GM12891 (cell line): ENCODE data around the gene CPA4.

Experiments used
- PAX5 ChIP-seq: IDR thresholded peaks from 2 replicates; pipeline ENCODE4 v1.6.1; 2011; ENCODE audit warnings: low read length, moderate library complexity, mild to moderate bottlenecking; ENCODE audit not compliant: insufficient read depth, severe bottlenecking
- POLR2A ChIP-seq: IDR thresholded peaks from 2 replicates; pipeline ENCODE4 v1.6.1; 2011; ENCODE audit warnings: low read depth, low read length, control low read depth
- POLR2AphosphoS5 ChIP-seq: IDR thresholded peaks from 2 replicates; pipeline ENCODE4 v1.6.1; 2011; ENCODE audit warnings: low read depth, low read length, control low read depth
- SPI1 ChIP-seq: IDR thresholded peaks from 2 replicates; pipeline ENCODE4 v1.6.1; 2011; ENCODE audit warnings: low read depth, low read length, control low read depth
- TAF1 ChIP-seq: IDR thresholded peaks from 2 replicates; pipeline ENCODE4 v1.6.1; 2011; ENCODE audit warnings: low read depth, low read length, control low read depth

DNA sequence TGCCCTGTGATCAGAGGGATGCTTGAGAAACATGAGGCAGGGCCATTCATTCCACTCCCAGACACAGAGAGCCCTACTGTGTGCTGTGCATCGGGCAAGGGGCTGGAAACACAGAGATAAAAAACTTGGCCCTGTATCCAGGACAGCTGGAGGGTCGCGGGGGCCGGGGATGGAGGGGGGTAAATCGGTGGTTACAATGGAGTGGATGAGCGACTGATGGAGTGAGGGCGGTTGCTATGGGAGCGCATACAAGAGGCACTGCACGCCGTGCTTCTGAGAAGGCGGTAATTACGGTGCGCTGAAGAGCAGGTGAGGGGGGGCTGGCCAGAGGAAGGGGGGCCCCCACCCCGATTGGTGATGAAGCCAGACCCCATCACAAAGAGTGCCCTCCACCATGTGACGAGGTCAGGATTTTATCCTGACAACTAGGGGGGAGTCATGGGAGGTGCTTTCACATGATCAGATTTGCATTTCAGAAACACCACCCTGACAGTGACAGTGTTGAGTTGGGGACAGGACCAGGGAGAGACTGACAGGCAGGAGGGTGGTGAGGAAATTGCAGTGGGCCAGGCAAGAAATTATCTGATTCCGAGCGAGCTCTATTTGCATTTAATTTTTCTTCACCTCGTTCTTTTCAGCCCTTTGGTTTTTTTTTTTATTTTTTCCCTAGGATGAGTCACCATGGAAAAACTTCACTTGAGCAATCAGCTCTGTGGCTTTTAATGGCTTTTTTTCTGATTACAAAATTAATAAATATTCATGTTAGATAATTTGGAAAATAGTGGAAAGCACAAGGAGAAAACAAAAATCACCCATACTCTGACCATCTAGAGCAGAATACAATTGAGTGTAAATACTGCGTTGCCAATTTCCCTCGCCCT lies 59.5 kb downstream of the CPA4 start:
- no peak for TF ChIP-seq POLR2A
- no peak for TF ChIP-seq POLR2AphosphoS5
- TF ChIP-seq TAF1, result no peak
- TF ChIP-seq SPI1, result no peak
- no peak for TF ChIP-seq PAX5
